AG09319 (cell line): ENCODE measurements around the gene BASP1.

ENCODE experiments used
- DNase-seq: peaks from one replicate; pipeline ENCODE4 v3.0.0-alpha.2; 2010; ENCODE audit warnings: low read depth; ENCODE audit errors: extremely low read depth
- TF ChIP-seq, protein P1 (sequence below): IDR thresholded peaks from 2 replicates; pipeline ENCODE4 v1.5.1; 2011; ENCODE audit warnings: low read depth, mild to moderate bottlenecking, inconsistent platforms, low read length, moderate library complexity

Gene BASP1

DNA sequence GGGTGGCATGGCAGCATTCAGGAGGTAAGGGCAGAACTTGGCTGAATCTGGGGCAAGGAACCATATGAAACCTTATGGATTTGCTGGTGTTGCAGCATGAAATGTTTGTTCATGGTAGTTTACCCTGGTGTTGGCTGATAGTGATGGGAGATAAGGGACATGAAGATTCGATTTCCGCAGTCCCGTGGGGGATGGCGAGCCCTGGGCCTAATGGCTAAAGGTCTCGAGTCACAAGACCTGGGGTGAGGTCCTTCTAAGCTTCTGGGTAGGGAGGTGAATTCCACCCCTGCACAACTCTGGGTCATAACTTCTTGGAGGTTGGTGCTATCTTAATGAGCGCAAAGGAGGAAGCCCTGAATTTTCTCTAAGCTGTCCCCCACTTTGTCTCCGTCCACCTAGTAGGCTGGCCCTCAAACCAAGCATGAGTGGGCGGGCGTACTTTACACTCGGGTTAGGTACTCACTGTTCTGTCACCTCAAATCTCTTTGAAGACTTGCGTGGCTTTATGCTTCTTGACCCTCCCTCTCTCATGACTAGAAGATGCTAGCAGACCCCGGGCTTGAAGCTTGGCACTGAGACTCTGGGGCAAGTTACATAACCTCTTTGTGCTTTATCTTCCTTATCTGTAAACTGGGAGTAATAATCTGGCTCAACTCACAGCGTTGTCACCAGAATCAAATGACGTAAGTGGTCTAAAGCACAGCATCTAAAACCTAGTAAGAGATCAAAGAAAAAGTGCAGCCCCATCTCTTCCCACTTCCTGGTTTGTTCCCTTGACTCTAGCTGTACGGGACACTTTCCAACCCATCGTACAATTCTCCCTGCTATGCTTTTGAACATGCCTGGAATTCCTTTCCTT is 72.5 kb downstream of the BASP1 start:
- TF ChIP-seq, protein P1, sequence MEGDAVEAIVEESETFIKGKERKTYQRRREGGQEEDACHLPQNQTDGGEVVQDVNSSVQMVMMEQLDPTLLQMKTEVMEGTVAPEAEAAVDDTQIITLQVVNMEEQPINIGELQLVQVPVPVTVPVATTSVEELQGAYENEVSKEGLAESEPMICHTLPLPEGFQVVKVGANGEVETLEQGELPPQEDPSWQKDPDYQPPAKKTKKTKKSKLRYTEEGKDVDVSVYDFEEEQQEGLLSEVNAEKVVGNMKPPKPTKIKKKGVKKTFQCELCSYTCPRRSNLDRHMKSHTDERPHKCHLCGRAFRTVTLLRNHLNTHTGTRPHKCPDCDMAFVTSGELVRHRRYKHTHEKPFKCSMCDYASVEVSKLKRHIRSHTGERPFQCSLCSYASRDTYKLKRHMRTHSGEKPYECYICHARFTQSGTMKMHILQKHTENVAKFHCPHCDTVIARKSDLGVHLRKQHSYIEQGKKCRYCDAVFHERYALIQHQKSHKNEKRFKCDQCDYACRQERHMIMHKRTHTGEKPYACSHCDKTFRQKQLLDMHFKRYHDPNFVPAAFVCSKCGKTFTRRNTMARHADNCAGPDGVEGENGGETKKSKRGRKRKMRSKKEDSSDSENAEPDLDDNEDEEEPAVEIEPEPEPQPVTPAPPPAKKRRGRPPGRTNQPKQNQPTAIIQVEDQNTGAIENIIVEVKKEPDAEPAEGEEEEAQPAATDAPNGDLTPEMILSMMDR, result no peak
- no peak for DNase-seq

DNA sequence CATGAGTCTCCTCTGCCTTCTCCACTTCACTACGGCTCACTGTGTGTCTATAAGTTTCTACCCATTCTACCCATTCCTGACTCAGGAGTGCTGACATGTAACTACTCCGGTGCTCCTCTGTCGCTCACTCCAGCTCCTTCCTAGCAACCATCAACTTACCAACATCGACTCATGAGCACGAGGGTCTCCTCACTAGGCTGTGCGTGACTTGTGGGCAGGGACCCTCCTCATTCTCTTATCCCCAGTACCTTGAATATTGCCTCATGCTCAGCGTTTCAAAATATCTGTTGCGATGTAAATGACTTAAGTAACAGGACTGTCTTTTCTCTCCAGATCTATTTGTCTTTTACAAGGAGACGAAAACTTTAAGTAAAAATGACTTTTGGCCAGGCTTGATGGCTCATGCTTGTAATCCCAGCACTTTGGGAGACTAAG is 73.1 kb downstream of the BASP1 start:
- DNase-seq, result no peak
- TF ChIP-seq, protein P1, result no peak

- no peak for DNase-seq
- TF ChIP-seq, protein P1, result no peak
Observed at GRCh38 chr5:17292434-17293015, 75.1 kb downstream of the BASP1 start.

DNA sequence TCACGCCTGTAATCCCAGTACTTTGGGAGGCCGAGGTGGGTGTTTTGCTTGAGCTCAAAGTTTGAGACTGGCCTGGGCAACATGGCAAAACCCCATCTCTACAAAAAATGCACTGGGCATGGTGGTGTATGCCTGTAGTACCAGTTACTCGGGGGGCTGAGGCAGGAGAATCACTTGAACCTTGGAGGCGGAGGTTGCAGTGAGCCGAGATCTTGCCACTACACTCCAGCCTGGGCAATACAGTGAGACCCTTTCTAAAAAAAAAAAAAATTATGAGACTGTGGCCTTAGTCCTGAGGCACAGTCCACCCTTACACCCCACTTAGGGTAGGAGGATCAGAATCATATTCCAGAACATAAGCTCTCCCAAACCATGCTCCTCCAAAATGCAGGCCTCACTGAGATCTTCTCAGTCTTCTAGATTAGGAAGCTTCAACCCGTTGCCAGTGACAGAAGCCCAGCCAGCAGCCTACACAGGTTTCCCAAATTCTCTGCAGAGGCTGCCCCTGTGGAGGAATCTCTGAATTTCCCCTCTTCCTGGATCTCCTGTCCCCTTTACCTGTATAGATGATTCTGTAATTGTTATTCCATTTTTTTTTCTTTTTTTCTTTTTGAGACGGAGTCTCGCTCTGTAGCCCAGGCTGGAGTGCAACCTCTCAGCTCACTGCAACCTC is 77.3 kb downstream of the BASP1 start:
- no peak for DNase-seq

GRCh38 chr5:17295671-17296070 is 78.2 kb downstream of the BASP1 start:
- DNase-seq, result no peak
- TF ChIP-seq, protein P1, result no peak

More for the DNA sequence above, 77.3 kb downstream of the BASP1 start:
- TF ChIP-seq, protein P1, result no peak

- no peak for DNase-seq
- TF ChIP-seq, protein P1, result no peak
Observed at GRCh38 chr5:17302106-17302505, 84.7 kb downstream of the BASP1 start.

DNA sequence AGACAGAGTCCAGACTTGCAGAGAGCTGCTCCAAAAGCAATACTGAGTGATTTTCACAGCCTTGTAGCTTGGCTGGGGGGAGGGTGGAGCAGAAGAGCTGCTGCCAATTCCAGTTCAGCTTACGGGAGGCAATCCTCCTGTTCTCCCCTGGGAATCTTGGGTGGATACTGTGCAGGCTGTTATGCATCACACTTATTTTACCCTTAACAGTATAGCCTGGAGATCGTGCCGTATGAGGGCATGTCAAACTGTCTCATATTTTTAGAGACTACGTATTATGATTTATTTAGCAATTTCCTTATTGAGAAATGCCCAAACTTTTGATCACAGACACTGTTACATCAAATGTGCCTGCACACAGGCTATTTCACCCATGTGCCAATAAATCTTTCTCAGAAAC is 85.2 kb downstream of the BASP1 start:
- TF ChIP-seq, protein P1, result no peak
- no peak for DNase-seq
